GM23338 (cell line): ENCODE measurements around the gene PDE2A. TPM values are rescaled to one million over a fixed set of nuclear protein-coding genes. Genes with fewer than 3 reads are reported as not detected.

Source experiments
- ATAC-seq: fragments of 200-7000 bp; cut with Tn5 transposase; 3 replicates; pipeline ENCODE4 v1.9.1; 2020
- DNase-seq: peaks from one replicate; pipeline ENCODE4 v3.0.0-alpha.2; 2015; ENCODE audit warnings: low spot score
- H2AFZ ChIP-seq: fragments of 200-600 bp; sonication (generic); 2 replicates; pipeline ENCODE4 v1.8.0; 2016; ENCODE audit warnings: antibody characterized with exemption, mild to moderate bottlenecking, moderate library complexity
- H3F3A ChIP-seq: fragments of 200-600 bp; sonication (generic); replicated peaks from 2 replicates; pipeline ENCODE4 v1.8.0; 2017; ENCODE audit warnings: antibody characterized with exemption, mixed run types, low read depth
- H3K27ac ChIP-seq: fragments of 200-600 bp; sonication (generic); 2 replicates; pipeline ENCODE4 v1.6.1; 2016; ENCODE audit warnings: low read depth
- H3K27me3 ChIP-seq: fragments of 200-600 bp; sonication (generic); 2 replicates; pipeline ENCODE4 v1.8.0; 2016; ENCODE audit warnings: mild to moderate bottlenecking, mixed run types, moderate library complexity; ENCODE audit not compliant: insufficient read depth
- H3K36me3 ChIP-seq: fragments of 200-600 bp; sonication (generic); 2 replicates; pipeline ENCODE4 v1.8.0; 2016; ENCODE audit warnings: mild to moderate bottlenecking; ENCODE audit not compliant: insufficient read depth
- H3K4me1 ChIP-seq: fragments of 200-600 bp; sonication (generic); 2 replicates; pipeline ENCODE4 v1.8.0; 2016; ENCODE audit warnings: mild to moderate bottlenecking, moderate library complexity; ENCODE audit not compliant: insufficient read depth
- H3K4me2 ChIP-seq: fragments of 200-600 bp; sonication (generic); 2 replicates; pipeline ENCODE4 v1.7.1; 2017; ENCODE audit warnings: mixed run types
- H3K4me3 ChIP-seq: fragments of 200-600 bp; sonication (generic); 2 replicates; pipeline ENCODE4 v1.6.1; 2016; ENCODE audit warnings: mixed run types
- H3K79me2 ChIP-seq: fragments of 200-600 bp; sonication (generic); replicated peaks from 2 replicates; pipeline ENCODE4 v1.8.0; 2017; ENCODE audit warnings: mild to moderate bottlenecking; ENCODE audit not compliant: insufficient read depth
- H3K9me2 ChIP-seq: fragments of 200-600 bp; sonication (generic); 2 replicates; pipeline ENCODE4 v1.8.0; 2017; ENCODE audit not compliant: insufficient read depth
- H4K20me1 ChIP-seq: fragments of 200-600 bp; sonication (generic); replicated peaks from 2 replicates; pipeline ENCODE4 v1.8.0; 2017; ENCODE audit warnings: mild to moderate bottlenecking; ENCODE audit not compliant: insufficient read depth
- H3K27ac Mint-ChIP-seq: 2 replicates; pipeline ENCODE4 v1.8.0; 2020; ENCODE audit warnings: inconsistent platforms, mild to moderate bottlenecking, moderate library complexity, mixed read lengths
- H3K27me3 Mint-ChIP-seq: 3 replicates; pipeline ENCODE4 v1.8.0; 2022; ENCODE audit warnings: low read depth, mild to moderate bottlenecking, moderate library complexity, mixed read lengths, inconsistent platforms; ENCODE audit not compliant: insufficient read depth, poor library complexity
- H3K36me3 Mint-ChIP-seq: 3 replicates; pipeline ENCODE4 v1.8.0; 2021; ENCODE audit warnings: low read depth, mild to moderate bottlenecking, inconsistent platforms, moderate library complexity, mixed read lengths
- H3K4me1 Mint-ChIP-seq: 3 replicates; pipeline ENCODE4 v1.8.0; 2020; ENCODE audit warnings: mild to moderate bottlenecking, inconsistent platforms, mixed read lengths
- H3K4me3 Mint-ChIP-seq: 3 replicates; pipeline ENCODE4 v1.8.0; 2021; ENCODE audit warnings: moderate library complexity, mild to moderate bottlenecking, inconsistent platforms, mixed read lengths
- H3K9me3 Mint-ChIP-seq: 3 replicates; pipeline ENCODE4 v1.8.0; 2020; ENCODE audit warnings: moderate library complexity, mild to moderate bottlenecking, inconsistent platforms, mixed read lengths
- CREB1 ChIP-seq: fragments of 250-450 bp; sonication (Bioruptor Pico); IDR thresholded peaks from 2 replicates; pipeline ENCODE4 v1.5.0; 2020; ENCODE audit warnings: low read depth, mild to moderate bottlenecking, moderate library complexity
- ETS1 ChIP-seq: IDR thresholded peaks from 2 replicates; pipeline ENCODE4 v1.6.1; 2016; ENCODE audit warnings: antibody characterized with exemption
- EZH2 ChIP-seq: fragments of 200-600 bp; sonication (generic); IDR thresholded peaks from one replicate; pipeline ENCODE4 v1.8.0; 2017; ENCODE audit warnings: antibody characterized with exemption, mild to moderate bottlenecking, low read depth; ENCODE audit not compliant: unreplicated experiment
- EZH2phosphoT487 ChIP-seq: fragments of 200-600 bp; sonication (generic); IDR thresholded peaks from one replicate; pipeline ENCODE4 v1.8.1; 2018; ENCODE audit warnings: antibody characterized with exemption; ENCODE audit not compliant: unreplicated experiment
- NANOG ChIP-seq: IDR thresholded peaks from 2 replicates; pipeline ENCODE4 v1.6.1; 2016; ENCODE audit warnings: antibody characterized with exemption, borderline replicate concordance
- POLR2AphosphoS5 ChIP-seq: IDR thresholded peaks from 2 replicates; pipeline ENCODE4 v1.6.1; 2016; ENCODE audit warnings: antibody characterized with exemption, low read depth
- REST ChIP-seq: IDR thresholded peaks from one replicate; pipeline ENCODE4 v1.6.1; 2018; ENCODE audit warnings: antibody characterized with exemption; ENCODE audit not compliant: unreplicated experiment
- STAT1 ChIP-seq: IDR thresholded peaks from one replicate; pipeline ENCODE4 v1.6.1; 2016; ENCODE audit warnings: antibody characterized with exemption; ENCODE audit not compliant: unreplicated experiment
- ZNF114 ChIP-seq: fragments of 250-450 bp; sonication (Bioruptor Pico); IDR thresholded peaks from 2 replicates; pipeline ENCODE4 v1.5.0; 2020; ENCODE audit warnings: mild to moderate bottlenecking, moderate library complexity
- ZNF331 ChIP-seq: fragments of 250-450 bp; sonication (Bioruptor Pico); IDR thresholded peaks from 2 replicates; pipeline ENCODE4 v1.5.0; 2020; ENCODE audit warnings: low read depth, mild to moderate bottlenecking, moderate library complexity
- polyA plus RNA-seq: library from polyadenylated mRNA; unstranded; fragments of >200 nt; fragmentation: Nextera tagmentation; extraction: Ambion mirVana; gene quantifications from 2 replicates; pipeline ENCODE4 v1.2.1, GENCODE V29; 2016
- total RNA-seq: library from RNA; depleted of rRNA; stranded (reverse); fragments of >200 nt; shearing (Covaris generic); gene quantifications from 2 replicates; pipeline ENCODE4 v1.2.3, GENCODE V29; 2014
- TF ChIP-seq, protein P1 (sequence below), 2 experiments: fragments of 200-600 bp in 1 of 2; sonication (generic) in 1 of 2; conservative IDR thresholded peaks; 2 replicates each; pipeline versions ENCODE4 v1.5.1 to v1.6.1; 2016 to 2017; ENCODE audit warnings: antibody characterized with exemption in 2 of 2, low read depth in 2 of 2, mild to moderate bottlenecking in 2 of 2, moderate library complexity in 1 of 2

Gene PDE2A
- total and polyA plus RNA-seq, 2 experiments from 2014 or later = 4.3 to 16.2 TPM

- TF ChIP-seq EZH2 = no peak
- TF ChIP-seq STAT1 = no peak
- no peak for TF ChIP-seq NANOG
- no peak for TF ChIP-seq ETS1
- no peak for TF ChIP-seq ZNF114
- TF ChIP-seq EZH2phosphoT487 = no peak
- no peak for TF ChIP-seq ZNF331 (CRISPR knock-in tag)
These were observed 36.3 kb downstream of the PDE2A start (continued) for GRCh38 chr11:72637926-72638325.

GRCh38 chr11:72637198-72637597 lies 37.0 kb downstream of the PDE2A start:
- peaks cover 34% of the 10 kb centered on the region for H3K27me3 ChIP-seq
- H3K4me1 Mint-ChIP-seq = peaks cover 39% of the 10 kb centered on the region
- no peaks in the 10 kb centered on the region for H3K9me2 ChIP-seq
- no peaks in the 10 kb centered on the region for H3K79me2 ChIP-seq
- ATAC-seq (no peak), DNase-seq (no peak)
- no peak overlapping the region for H2AFZ ChIP-seq
- peaks cover 24% of the 10 kb centered on the region for H3K4me1 ChIP-seq
- no peak overlapping the region for H3K27ac ChIP-seq
- H4K20me1 ChIP-seq = no peaks in the 10 kb centered on the region; the same call in 1 of the 2 replicates
- TF ChIP-seq, protein P1, sequence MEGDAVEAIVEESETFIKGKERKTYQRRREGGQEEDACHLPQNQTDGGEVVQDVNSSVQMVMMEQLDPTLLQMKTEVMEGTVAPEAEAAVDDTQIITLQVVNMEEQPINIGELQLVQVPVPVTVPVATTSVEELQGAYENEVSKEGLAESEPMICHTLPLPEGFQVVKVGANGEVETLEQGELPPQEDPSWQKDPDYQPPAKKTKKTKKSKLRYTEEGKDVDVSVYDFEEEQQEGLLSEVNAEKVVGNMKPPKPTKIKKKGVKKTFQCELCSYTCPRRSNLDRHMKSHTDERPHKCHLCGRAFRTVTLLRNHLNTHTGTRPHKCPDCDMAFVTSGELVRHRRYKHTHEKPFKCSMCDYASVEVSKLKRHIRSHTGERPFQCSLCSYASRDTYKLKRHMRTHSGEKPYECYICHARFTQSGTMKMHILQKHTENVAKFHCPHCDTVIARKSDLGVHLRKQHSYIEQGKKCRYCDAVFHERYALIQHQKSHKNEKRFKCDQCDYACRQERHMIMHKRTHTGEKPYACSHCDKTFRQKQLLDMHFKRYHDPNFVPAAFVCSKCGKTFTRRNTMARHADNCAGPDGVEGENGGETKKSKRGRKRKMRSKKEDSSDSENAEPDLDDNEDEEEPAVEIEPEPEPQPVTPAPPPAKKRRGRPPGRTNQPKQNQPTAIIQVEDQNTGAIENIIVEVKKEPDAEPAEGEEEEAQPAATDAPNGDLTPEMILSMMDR (conservative IDR thresholded peaks at IDR 0.05; ENCODE audit: low read depth in 2 of 2) = no peak
- TF ChIP-seq ZNF114 (no peak), CREB1 (CRISPR knock-in tag) (no peak)
- no peaks in the 10 kb centered on the region for H3K36me3 ChIP-seq
- no peaks in the 10 kb centered on the region for H3F3A ChIP-seq
- no peaks in the 10 kb centered on the region for H3K36me3 Mint-ChIP-seq
- H3K4me3 ChIP-seq = no peak overlapping the region
- H3K4me2 ChIP-seq = peak overlapping the region; percentile 62; the same call in 1 of the 2 replicates
- H3K9me3 Mint-ChIP-seq = no peaks in the 10 kb centered on the region
- H3K27me3 Mint-ChIP-seq = peaks cover 11% of the 10 kb centered on the region
- H3K27ac Mint-ChIP-seq = peak overlapping the region; percentile 12; the same call in 1 of the 2 replicates
- H3K4me3 Mint-ChIP-seq = no peak overlapping the region

- H3K27me3 ChIP-seq = peaks cover 26% of the 10 kb centered on the region
- no peaks in the 10 kb centered on the region for H3K79me2 ChIP-seq
- no peaks in the 10 kb centered on the region for H3K9me2 ChIP-seq
- H3K27me3 Mint-ChIP-seq = peaks cover 13% of the 10 kb centered on the region
- no peaks in the 10 kb centered on the region for H3K36me3 Mint-ChIP-seq
- no peaks in the 10 kb centered on the region for H3K36me3 ChIP-seq
- H3F3A ChIP-seq = no peaks in the 10 kb centered on the region
- H3K27ac ChIP-seq = no peak overlapping the region
- DNase-seq (no peak), ATAC-seq (peak; percentile 8; the same call in 2 of the 3 replicates)
- no peaks in the 10 kb centered on the region for H3K9me3 Mint-ChIP-seq
- peak overlapping the region; percentile 62; the same call in 1 of the 2 replicates for H3K4me2 ChIP-seq
- H3K4me1 ChIP-seq = peaks cover 24% of the 10 kb centered on the region
- H3K4me3 Mint-ChIP-seq = no peak overlapping the region; the same call in 2 of the 3 replicates
- H2AFZ ChIP-seq = no peak overlapping the region
- no peak overlapping the region for H3K4me3 ChIP-seq
- peaks cover 41% of the 10 kb centered on the region for H3K4me1 Mint-ChIP-seq
- no peaks in the 10 kb centered on the region; the same call in 1 of the 2 replicates for H4K20me1 ChIP-seq
- H3K27ac Mint-ChIP-seq = no peak overlapping the region
- TF ChIP-seq CREB1 (CRISPR knock-in tag) (no peak), REST (no peak), EZH2 (no peak), POLR2AphosphoS5 (no peak)
These were observed 37.8 kb downstream of the PDE2A start for GRCh38 chr11:72636376-72636775.
